ENCODE data around the gene SPATA6L. TPM values are rescaled to one million over a fixed set of nuclear protein-coding genes. Genes with fewer than 3 reads are reported as not detected.

The SPATA6L gene
- total and polyA plus RNA-seq, 12 donors: 0.55 to 8.3 (median 2.8) TPM

DNA sequence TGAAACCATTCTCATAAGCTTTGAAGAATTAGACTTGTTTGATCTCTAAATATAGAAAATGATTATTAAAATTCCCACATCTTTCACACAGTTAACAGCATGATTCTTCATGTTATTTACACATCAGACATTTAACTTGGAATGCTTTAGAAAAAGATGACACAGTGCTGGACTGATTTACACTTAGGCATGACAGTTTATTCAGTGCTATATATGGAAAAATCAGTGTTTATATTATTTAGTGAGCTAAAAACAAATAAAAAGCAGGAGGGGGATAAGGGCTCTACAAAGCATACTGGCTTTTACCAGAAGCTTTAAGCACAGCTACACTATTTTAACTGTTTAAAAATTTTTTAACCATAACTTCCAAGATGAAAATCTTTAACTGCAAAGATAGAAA lies 43.1 kb upstream of the SPATA6L start:
- no peak overlapping the region for H3K27ac ChIP-seq
- TF ChIP-seq, protein P1, sequence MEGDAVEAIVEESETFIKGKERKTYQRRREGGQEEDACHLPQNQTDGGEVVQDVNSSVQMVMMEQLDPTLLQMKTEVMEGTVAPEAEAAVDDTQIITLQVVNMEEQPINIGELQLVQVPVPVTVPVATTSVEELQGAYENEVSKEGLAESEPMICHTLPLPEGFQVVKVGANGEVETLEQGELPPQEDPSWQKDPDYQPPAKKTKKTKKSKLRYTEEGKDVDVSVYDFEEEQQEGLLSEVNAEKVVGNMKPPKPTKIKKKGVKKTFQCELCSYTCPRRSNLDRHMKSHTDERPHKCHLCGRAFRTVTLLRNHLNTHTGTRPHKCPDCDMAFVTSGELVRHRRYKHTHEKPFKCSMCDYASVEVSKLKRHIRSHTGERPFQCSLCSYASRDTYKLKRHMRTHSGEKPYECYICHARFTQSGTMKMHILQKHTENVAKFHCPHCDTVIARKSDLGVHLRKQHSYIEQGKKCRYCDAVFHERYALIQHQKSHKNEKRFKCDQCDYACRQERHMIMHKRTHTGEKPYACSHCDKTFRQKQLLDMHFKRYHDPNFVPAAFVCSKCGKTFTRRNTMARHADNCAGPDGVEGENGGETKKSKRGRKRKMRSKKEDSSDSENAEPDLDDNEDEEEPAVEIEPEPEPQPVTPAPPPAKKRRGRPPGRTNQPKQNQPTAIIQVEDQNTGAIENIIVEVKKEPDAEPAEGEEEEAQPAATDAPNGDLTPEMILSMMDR (IDR thresholded peaks at IDR 0.05): no peak
- no peak for TF ChIP-seq POLR2A (IDR thresholded peaks at IDR 0.05)
- H3K27me3 ChIP-seq: no peaks in the 10 kb centered on the region
- peaks cover 0 to 22% of the 10 kb centered on the region in 2 donors for H3K36me3 ChIP-seq (replicated peaks in 1 of 2)
- no peak for DNase-seq
- intact Hi-C loops (cut with DNase I): no loop called here
- no peaks in the 10 kb centered on the region for H3K4me1 ChIP-seq (replicated peaks in 1 of 2)
- H3K4me3 ChIP-seq: no peak overlapping the region
- no peaks in the 10 kb centered on the region for H3K9me3 ChIP-seq (replicated peaks in 1 of 3)

DNA sequence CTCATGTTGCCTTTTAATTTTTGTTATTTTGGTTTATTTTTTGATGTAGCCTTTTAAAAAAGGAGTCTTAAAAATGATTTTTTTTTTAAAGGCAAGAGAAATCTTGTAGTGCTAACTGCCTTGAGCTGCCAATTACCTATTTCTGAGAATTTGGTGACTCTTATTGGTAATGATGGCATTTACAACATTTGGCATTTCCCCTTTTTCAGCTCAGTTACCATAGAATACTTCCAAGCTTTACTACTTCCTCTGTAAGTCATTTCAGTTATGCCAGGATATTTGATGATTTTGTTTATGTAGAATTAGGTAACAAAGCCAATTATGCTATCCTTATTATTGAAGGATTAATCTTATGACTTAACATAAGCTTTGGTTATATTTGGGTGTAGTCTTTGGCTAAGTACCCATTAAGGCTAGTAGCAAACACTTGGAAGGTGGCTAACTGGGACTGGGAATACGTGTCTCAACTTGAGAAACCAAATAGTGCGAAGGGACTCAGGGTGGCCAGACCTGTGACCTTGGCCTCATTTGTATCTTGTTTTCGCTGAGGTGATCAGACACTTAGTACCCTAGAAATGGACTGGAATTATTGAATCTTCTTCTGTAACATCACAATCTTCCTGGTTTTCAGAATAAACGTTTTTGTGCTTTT lies 40.8 kb upstream of the SPATA6L start:
- no peaks in the 10 kb centered on the region for H3K4me1 ChIP-seq (replicated peaks in 1 of 2)
- no peak overlapping the region for H3K4me3 ChIP-seq
- peaks cover 0 to 26% of the 10 kb centered on the region in 2 donors for H3K36me3 ChIP-seq (replicated peaks in 1 of 2)
- H3K27me3 ChIP-seq: no peaks in the 10 kb centered on the region
- TF ChIP-seq, protein P1 (IDR thresholded peaks at IDR 0.05): no peak
- no peak for TF ChIP-seq POLR2A (IDR thresholded peaks at IDR 0.05)
- no peaks in the 10 kb centered on the region for H3K9me3 ChIP-seq (replicated peaks in 1 of 3)
- DNase-seq: peak in 2 of 7 donors; percentile 15 to 35
- H3K27ac ChIP-seq: peak overlapping the region in 2 of 5 donors; percentile 33 to 59
- 39 to 53% (median 50%) methylated on average over 4 of the region's 4 CpGs for WGBS, 4 donors
- intact Hi-C loops (cut with DNase I): no loop called here

DNA sequence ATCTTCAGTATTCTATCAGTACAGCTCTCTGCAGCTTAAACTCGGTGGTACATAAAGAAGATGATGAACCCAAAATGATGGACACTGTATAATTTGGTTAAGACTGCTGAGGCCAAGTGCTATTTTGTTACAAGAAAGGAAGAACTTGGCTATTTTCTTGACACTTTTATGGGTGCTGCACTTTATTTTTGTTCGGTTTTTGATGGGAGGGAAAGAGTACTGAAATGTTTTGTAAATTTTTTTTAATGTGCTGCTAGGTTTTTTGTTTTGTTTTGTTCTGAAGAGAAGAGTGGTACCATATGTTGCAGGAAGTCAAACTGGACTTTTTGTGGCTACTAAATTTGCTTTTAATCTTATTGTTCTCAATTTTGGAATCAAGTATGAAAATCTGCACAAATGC lies 39.7 kb upstream of the SPATA6L start:
- intact Hi-C loops (cut with DNase I): no loop called here
- H3K36me3 ChIP-seq (replicated peaks in 1 of 2): peaks cover 0 to 30% of the 10 kb centered on the region in 2 donors
- no peak overlapping the region for H3K4me3 ChIP-seq
- no peak for DNase-seq
- H3K9me3 ChIP-seq (replicated peaks in 1 of 3): no peaks in the 10 kb centered on the region
- 65 to 91% (median 70%) methylated on average over 2 of the region's 2 CpGs for WGBS, 4 donors
- H3K27ac ChIP-seq: no peak overlapping the region
- TF ChIP-seq POLR2A (IDR thresholded peaks at IDR 0.05): no peak
- TF ChIP-seq, protein P1 (IDR thresholded peaks at IDR 0.05): no peak
- no peaks in the 10 kb centered on the region for H3K4me1 ChIP-seq (replicated peaks in 1 of 2)
- no peaks in the 10 kb centered on the region for H3K27me3 ChIP-seq

DNA sequence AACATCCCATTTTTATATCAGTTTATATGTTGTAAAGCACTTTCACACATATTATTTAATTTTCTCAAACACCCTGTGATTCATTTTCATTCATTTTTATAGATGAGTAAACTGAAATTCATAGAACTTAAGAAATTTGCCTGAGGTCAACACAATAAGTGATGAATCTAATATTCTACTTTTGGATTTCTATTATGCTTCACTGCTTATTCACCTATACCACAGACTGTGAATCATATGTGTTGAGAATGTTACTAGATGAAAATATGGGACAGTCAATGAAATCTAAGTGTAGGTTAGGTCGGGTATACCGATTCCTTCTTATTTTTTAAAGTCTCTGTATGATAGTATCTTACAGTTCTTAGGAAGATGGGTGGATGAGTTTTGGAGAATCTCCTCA lies 37.8 kb upstream of the SPATA6L start:
- intact Hi-C loops (cut with DNase I): no loop called here
- WGBS, 4 donors: 95 to 98% (median 96%) methylated on average over 2 of the region's 2 CpGs
- peaks cover 0 to 22% of the 10 kb centered on the region in 2 donors for H3K36me3 ChIP-seq (replicated peaks in 1 of 2)
- TF ChIP-seq, protein P1 (IDR thresholded peaks at IDR 0.05): no peak
- TF ChIP-seq POLR2A (IDR thresholded peaks at IDR 0.05): no peak
- H3K9me3 ChIP-seq (replicated peaks in 1 of 3): no peaks in the 10 kb centered on the region
- H3K4me1 ChIP-seq (replicated peaks in 1 of 2): peaks cover 0 to 5% of the 10 kb centered on the region in 2 donors
- H3K4me3 ChIP-seq: no peak overlapping the region
- H3K27me3 ChIP-seq: no peaks in the 10 kb centered on the region
- DNase-seq: no peak
- H3K27ac ChIP-seq: no peak overlapping the region
